ENCODE results near the gene CEP162. TPM values are rescaled to one million over a fixed set of nuclear protein-coding genes. Genes with fewer than 3 reads are reported as not detected.
A peak's percentile ranks its signal among the peaks of the same experiment; 100 is the strongest.

CEP162 gene
- total and polyA plus RNA-seq, 2 experiments from 2014 or later: 6.2 to 9.8 TPM

DNA sequence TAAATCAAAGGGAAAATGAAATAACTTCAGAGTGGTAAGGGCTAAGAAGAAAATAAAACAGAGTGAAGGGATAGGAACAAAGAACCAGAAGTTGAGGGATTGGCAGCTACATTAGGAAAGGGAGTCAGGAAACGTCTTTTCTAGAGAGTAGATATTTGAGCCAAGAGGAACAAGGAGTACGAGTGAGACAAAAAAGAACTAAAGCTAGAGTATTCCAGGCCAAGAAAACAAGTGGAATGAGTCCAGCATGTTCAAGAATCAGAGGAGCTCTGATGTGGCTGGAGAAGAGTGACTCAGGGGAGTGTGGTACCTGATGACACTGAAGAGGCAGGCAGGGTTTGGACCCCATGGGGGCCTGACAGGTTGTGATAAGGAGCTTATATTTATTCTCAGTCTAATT is 66.3 kb downstream of the CEP162 start:
- no peaks in the 10 kb centered on the region for H3K36me3 ChIP-seq
- DNase-seq (ENCODE audit: low read depth in 1 of 2, low spot score in 1 of 2): no peak
- H3K27me3 ChIP-seq: no peaks in the 10 kb centered on the region
- no peaks in the 10 kb centered on the region for H3K9me3 ChIP-seq (ENCODE audit: low read depth)
- H3K4me1 ChIP-seq (ENCODE audit: low read depth): peaks cover 14% of the 10 kb centered on the region
- H3K27ac ChIP-seq: no peak overlapping the region
- TF ChIP-seq, protein P1, sequence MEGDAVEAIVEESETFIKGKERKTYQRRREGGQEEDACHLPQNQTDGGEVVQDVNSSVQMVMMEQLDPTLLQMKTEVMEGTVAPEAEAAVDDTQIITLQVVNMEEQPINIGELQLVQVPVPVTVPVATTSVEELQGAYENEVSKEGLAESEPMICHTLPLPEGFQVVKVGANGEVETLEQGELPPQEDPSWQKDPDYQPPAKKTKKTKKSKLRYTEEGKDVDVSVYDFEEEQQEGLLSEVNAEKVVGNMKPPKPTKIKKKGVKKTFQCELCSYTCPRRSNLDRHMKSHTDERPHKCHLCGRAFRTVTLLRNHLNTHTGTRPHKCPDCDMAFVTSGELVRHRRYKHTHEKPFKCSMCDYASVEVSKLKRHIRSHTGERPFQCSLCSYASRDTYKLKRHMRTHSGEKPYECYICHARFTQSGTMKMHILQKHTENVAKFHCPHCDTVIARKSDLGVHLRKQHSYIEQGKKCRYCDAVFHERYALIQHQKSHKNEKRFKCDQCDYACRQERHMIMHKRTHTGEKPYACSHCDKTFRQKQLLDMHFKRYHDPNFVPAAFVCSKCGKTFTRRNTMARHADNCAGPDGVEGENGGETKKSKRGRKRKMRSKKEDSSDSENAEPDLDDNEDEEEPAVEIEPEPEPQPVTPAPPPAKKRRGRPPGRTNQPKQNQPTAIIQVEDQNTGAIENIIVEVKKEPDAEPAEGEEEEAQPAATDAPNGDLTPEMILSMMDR (IDR thresholded peaks at IDR 0.05; ENCODE audit: low read depth, low read length): no peak
- no peak overlapping the region for H3K4me3 ChIP-seq

DNA sequence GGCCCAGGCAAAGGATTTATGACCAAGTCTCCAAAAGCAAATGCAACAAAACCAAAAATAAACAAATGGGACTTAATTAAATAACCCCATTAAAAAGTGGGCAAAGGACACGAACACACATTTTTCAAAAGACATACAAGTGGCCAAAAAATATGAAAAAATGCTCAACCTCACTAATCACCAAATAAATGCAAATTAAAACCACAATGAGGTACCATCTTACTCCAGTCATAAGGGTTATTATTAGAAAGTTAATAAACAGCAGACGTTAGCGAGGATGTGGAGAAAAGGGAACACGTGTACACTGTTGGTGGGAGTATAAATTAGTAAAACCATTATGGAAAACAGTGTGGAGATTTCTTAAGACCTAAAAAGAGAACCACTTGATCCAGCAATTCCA is 71.1 kb downstream of the CEP162 start:
- Histone ChIP-seq H3K27me3 (no peaks in the 10 kb centered on the region), H3K9me3 (ENCODE audit: low read depth) (no peaks in the 10 kb centered on the region), H3K4me1 (ENCODE audit: low read depth) (no peaks in the 10 kb centered on the region), H3K4me3 (no peak overlapping the region), H3K27ac (no peak overlapping the region), H3K36me3 (peaks cover 4% of the 10 kb centered on the region)
- no peak for DNase-seq (ENCODE audit: low read depth in 1 of 2, low spot score in 1 of 2)
- TF ChIP-seq, protein P1 (IDR thresholded peaks at IDR 0.05; ENCODE audit: low read depth, low read length): no peak

DNA sequence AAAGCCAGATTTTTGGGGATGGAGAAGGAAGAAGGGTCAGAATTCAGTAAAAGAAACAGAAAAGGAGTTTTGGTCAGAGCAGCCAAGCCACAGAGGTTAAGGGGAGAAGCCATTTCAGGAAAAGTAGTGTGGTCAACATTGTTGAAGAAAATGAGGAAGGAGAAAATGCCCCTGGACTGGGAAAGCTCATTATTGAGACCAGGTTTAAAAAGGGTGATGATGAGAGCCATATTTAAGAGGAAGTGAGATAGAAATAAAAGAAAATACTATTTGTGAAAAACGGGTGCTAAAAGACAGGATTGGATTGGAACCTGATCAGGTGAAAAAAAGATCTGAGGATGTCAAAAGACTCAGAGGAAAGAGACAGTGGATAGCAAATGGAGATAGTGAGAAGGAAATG is 75.8 kb downstream of the CEP162 start:
- no peak for DNase-seq (ENCODE audit: low read depth in 1 of 2, low spot score in 1 of 2)
- Histone ChIP-seq H3K36me3 (peaks cover 4% of the 10 kb centered on the region), H3K27ac (no peak overlapping the region), H3K9me3 (ENCODE audit: low read depth) (no peaks in the 10 kb centered on the region), H3K27me3 (no peaks in the 10 kb centered on the region), H3K4me1 (ENCODE audit: low read depth) (no peaks in the 10 kb centered on the region), H3K4me3 (no peak overlapping the region)
- TF ChIP-seq, protein P1 (IDR thresholded peaks at IDR 0.05; ENCODE audit: low read depth, low read length): no peak

DNA sequence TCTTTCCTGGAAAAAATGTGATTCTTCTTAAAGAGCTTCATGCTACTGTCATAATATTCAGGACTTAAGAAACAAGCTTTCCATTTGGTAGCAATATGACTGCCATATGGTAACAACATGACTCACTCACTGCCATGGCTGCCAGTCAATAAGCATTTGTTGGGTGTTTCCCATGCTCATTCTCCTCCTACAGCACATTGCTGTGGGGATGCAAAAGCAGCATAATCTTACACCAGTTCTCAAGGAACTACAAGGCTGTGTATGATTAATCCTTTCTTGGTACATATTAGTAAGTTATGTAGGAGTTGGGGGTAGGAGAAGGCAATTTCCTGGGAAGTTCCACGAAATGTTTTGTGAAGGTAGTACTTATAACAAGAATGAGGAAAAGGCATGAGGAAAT is 76.7 kb downstream of the CEP162 start:
- Histone ChIP-seq H3K4me3 (no peak overlapping the region), H3K36me3 (peaks cover 4% of the 10 kb centered on the region), H3K27ac (no peak overlapping the region), H3K9me3 (ENCODE audit: low read depth) (no peaks in the 10 kb centered on the region), H3K4me1 (ENCODE audit: low read depth) (no peaks in the 10 kb centered on the region), H3K27me3 (no peaks in the 10 kb centered on the region)
- peak in 1 of 2 donors; percentile 42 for DNase-seq (ENCODE audit: low read depth in 1 of 2, low spot score in 1 of 2)
- TF ChIP-seq, protein P1 (IDR thresholded peaks at IDR 0.05; ENCODE audit: low read depth, low read length): no peak

DNA sequence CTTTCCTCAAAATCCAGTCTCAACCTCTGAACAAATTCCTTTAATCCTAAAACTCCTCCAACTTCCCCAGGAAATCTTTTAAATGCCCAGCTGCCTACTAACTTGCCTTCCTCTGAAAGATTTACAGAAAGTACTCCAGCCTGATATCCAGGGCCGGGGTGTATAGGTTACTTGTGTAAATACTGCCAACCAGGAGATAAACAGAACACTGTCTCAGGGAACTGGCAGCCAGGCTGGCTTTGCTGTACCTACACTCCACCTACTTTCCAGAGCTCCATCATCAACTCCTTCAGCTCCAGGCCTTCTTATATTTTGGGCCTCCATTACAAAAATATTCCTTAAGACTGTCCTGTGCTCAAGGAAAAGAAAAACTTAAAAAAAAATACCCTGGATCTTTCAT is 85.9 kb downstream of the CEP162 start:
- H3K4me3 ChIP-seq: no peak overlapping the region
- DNase-seq (ENCODE audit: low read depth in 1 of 2, low spot score in 1 of 2): no peak
- H3K9me3 ChIP-seq (ENCODE audit: low read depth): no peaks in the 10 kb centered on the region
- TF ChIP-seq, protein P1 (IDR thresholded peaks at IDR 0.05; ENCODE audit: low read depth, low read length): no peak
- H3K27ac ChIP-seq: no peak overlapping the region
- no peaks in the 10 kb centered on the region for H3K27me3 ChIP-seq
- no peaks in the 10 kb centered on the region for H3K4me1 ChIP-seq (ENCODE audit: low read depth)
- no peaks in the 10 kb centered on the region for H3K36me3 ChIP-seq

DNA sequence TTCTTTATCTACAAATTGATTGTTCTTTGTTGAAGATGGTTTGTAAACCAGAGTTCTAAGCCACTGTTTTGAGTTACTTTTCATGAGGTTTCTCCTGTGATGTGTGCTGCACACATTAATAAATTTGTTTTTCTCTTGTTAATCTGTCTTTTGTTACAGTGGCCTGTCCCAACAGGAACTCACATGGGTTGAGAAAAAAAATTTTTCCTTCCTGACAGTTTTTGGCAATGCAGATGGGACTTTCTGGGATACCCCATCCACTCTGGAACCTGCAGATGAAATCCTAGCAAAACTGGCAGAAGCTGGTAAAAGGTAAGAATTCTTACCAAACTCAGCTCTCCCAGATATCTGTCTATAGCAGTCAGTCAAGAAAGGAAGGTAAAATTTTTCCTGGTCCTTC is 88.1 kb downstream of the CEP162 start:
- H3K9me3 ChIP-seq (ENCODE audit: low read depth): no peaks in the 10 kb centered on the region
- H3K36me3 ChIP-seq: no peaks in the 10 kb centered on the region
- no peak overlapping the region for H3K27ac ChIP-seq
- no peak overlapping the region for H3K4me3 ChIP-seq
- H3K4me1 ChIP-seq (ENCODE audit: low read depth): no peaks in the 10 kb centered on the region
- TF ChIP-seq, protein P1 (IDR thresholded peaks at IDR 0.05; ENCODE audit: low read depth, low read length): no peak
- no peaks in the 10 kb centered on the region for H3K27me3 ChIP-seq
- DNase-seq (ENCODE audit: low read depth in 1 of 2, low spot score in 1 of 2): no peak

Measured in cardiac muscle cell (in vitro differentiated cells and primary cell).